Right lobe of liver (tissue), 4 donors: Measurements from ENCODE around the gene OBSL1.

Source experiments
- CTCF ChIP-seq, 4 donors: fragments of 200-600 bp in 3 of 4; fragments of 450-650 bp in 1 of 4; IDR thresholded peaks; one replicate each; pipeline versions ENCODE4 v1.5.1 to v1.8.0; 2016 to 2022; ENCODE audit warnings: antibody characterized with exemption in 4 of 4, mild to moderate bottlenecking in 2 of 4
- POLR2A ChIP-seq: fragments of 450-650 bp; IDR thresholded peaks from one replicate; pipeline ENCODE4 v1.6.1; 2017; ENCODE audit warnings: antibody characterized with exemption, mild to moderate bottlenecking
- donor health status: DM: no; HTN: no; CAD: no.
- donor health status: DM: no; HTN: no; CAD: no.
- donor health status: DM: no; HTN: yes; CAD: no.

GRCh38 chr2:219557791-219558785, 13.3 kb downstream of the OBSL1 start:
- TF ChIP-seq CTCF (IDR thresholded peaks at IDR 0.05): no peak
- no peak for TF ChIP-seq POLR2A
